Testis (tissue), 3 donors: ENCODE data around the gene ZC3HAV1. TPM values are rescaled to one million over a fixed set of nuclear protein-coding genes. Genes with fewer than 3 reads are reported as not detected.
"Not testable (repeated sequence)": the region's sequence is repeated elsewhere in the genome, so short reads cannot be mapped to it uniquely, and the experiment has no call there.

ENCODE experiments used
- DNase-seq: peaks from one replicate; pipeline ENCODE4 v3.0.0-alpha.2; 2019
- H3K27ac ChIP-seq, 2 donors: fragments of 200-600 bp; sonication (generic); one replicate each; pipeline ENCODE4 v1.5.1; 2019
- H3K27me3 ChIP-seq: fragments of 200-600 bp; sonication (generic); one replicate; pipeline ENCODE4 v1.5.1; 2019
- H3K36me3 ChIP-seq: fragments of 200-600 bp; sonication (generic); one replicate; pipeline ENCODE4 v1.5.1; 2017; ENCODE audit warnings: low read depth; ENCODE audit errors: missing control alignments
- H3K4me1 ChIP-seq: fragments of 200-600 bp; sonication (generic); one replicate; pipeline ENCODE4 v1.5.1; 2019
- H3K4me3 ChIP-seq, 2 donors: fragments of 200-600 bp; sonication (generic); one replicate each; pipeline ENCODE4 v1.5.1; 2017 to 2019
- H3K9me3 ChIP-seq: fragments of 200-600 bp; sonication (generic); one replicate; pipeline ENCODE4 v1.5.1; 2017
- CTCF ChIP-seq, 3 experiments: fragments of 450-650 bp in 2 of 3; fragments of 200-600 bp in 1 of 3; sonication (generic) in 1 of 3; IDR thresholded peaks; one replicate each; pipeline ENCODE4 v1.5.1; 2016 to 2019; ENCODE audit warnings: antibody characterized with exemption in 3 of 3, mild to moderate bottlenecking in 2 of 3, moderate library complexity in 1 of 3
- POLR2A ChIP-seq: fragments of 450-650 bp; IDR thresholded peaks from one replicate; pipeline ENCODE4 v1.6.1; 2017; ENCODE audit warnings: antibody characterized with exemption, mild to moderate bottlenecking, moderate library complexity
- WGBS, 2 donors: methylation state at CpG; one replicate each; pipeline ENCODE4 v1.1.5; 2018; 5-methylcytosine and 5-hydroxymethylcytosine counted together
- intact Hi-C: fragments of 100-400 bp; cut with DNase I; formaldehyde crosslinking; loops from one replicate; pipeline ENCODE4 v1.15.1; 2023; ENCODE audit warnings: low total_unique reads
- polyA plus RNA-seq: library from polyadenylated mRNA; stranded (reverse); fragments of 350-450 nt; fragmentation: Illumina TruSeq; extraction: RNeasy Lipid Tissue Mini Kit (QIAGEN cat#74804); gene quantifications from one replicate; pipeline ENCODE4 v1.2.3, GENCODE V29; 2014; ENCODE audit warnings: low read depth, low replicate concordance; ENCODE audit not compliant: insufficient read depth
- total RNA-seq, 2 donors: library from RNA; depleted of rRNA; stranded (reverse); fragments of >200 nt; gene quantifications; one replicate each; pipeline ENCODE4 v1.2.3, GENCODE V29; 2016

ZC3HAV1 gene
- total and polyA plus RNA-seq, 3 donors from 2014 or later, result 13.1 to 38.7 (median 32.8) TPM

DNA sequence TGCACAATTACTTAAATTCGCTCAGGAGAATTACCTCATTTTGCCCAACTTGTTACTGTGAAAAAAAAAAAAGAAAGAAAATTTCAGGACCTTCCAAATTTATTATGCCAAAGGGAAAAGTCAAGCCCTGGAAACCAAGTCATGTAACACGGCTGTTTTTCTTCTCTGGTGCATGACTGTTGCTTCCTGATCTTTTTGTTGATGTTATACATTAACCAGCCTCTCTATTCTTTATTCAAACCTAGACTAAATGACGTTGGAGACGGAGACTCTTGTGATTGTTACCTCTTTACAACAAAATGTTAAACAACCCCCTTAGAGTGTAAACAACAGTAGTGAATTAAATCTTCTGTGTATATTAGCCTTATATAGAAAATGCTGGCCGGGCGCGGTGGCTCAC lies 16.1 kb upstream of the ZC3HAV1 start:
- TF ChIP-seq CTCF (IDR thresholded peaks at IDR 0.05) (no peak), POLR2A (no peak)
- no peaks in the 10 kb centered on the region for H3K4me1 ChIP-seq
- no peak overlapping the region for H3K4me3 ChIP-seq
- intact Hi-C loops, result no loop called here
- no peaks in the 10 kb centered on the region for H3K27me3 ChIP-seq
- H3K36me3 ChIP-seq, result no peaks in the 10 kb centered on the region
- WGBS, 2 donors, result 87 to 89% methylated on average over 7 of the region's 7 CpGs
- DNase-seq, result no peak
- H3K27ac ChIP-seq, result no peak overlapping the region
- no peaks in the 10 kb centered on the region for H3K9me3 ChIP-seq

- H3K4me1 ChIP-seq, H3K27me3 ChIP-seq, DNase-seq, H3K36me3 ChIP-seq, H3K4me3 ChIP-seq, H3K27ac ChIP-seq, intact Hi-C loops, H3K9me3 ChIP-seq: not testable (repeated sequence)
- WGBS, 2 donors, result 87 to 90% methylated on average over 3 of the region's 3 CpGs
These were observed 15.5 kb upstream of the ZC3HAV1 start for GRCh38 chr7:139124995-139125394.

DNA sequence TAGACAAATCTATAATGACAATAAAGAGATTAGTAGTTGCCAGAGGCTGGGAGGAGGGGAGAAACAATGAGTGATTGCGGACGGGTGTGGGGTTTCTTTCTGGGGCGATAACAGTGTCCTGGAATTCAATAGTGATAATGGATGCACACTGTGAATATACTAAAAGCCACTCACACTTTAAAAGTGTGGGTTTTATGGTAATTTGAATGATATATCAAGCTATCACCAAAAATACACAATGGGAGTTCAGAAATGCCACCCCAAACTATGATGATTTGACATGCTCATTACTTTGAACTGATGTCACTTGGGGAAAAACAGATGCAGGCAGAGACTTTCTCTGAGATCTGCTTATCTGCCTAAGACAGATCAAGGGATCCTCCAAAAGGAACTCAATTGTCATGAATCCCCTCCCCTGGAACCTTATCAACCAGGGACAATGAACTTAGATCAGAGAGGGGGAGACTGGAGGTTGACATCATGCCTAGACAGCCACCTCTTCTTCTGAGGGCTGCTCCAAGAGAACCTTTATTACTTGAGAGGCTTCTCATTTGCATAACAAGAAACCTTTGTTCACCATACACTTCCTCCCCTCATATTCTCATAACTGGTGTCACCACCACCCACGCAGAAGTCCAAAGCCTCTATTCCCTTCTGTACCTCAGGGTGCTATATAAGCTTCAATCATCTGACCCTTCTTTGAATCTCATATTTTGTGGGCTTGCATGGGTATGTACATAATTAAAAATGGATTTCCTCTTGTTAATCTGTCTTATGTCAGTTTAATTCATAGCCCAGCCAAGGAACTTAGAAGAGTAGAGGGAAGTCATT lies 14.8 kb upstream of the ZC3HAV1 start:
- WGBS, 2 donors, result 76 to 80% methylated on average over 4 of the region's 4 CpGs

GRCh38 chr7:139119486-139119849 lies 9.9 kb upstream of the ZC3HAV1 start:
- DNase-seq, result no peak
- WGBS, 2 donors, result 90 to 93% methylated on average over 4 of the region's 4 CpGs
- Histone ChIP-seq H3K4me3 (no peak overlapping the region), H3K27ac (no peak overlapping the region), H3K36me3 (no peaks in the 10 kb centered on the region), H3K27me3 (no peaks in the 10 kb centered on the region), H3K4me1 (no peaks in the 10 kb centered on the region), H3K9me3 (no peaks in the 10 kb centered on the region)
- intact Hi-C loops, result no loop called here
- TF ChIP-seq POLR2A, result no peak
- no peak for TF ChIP-seq CTCF (IDR thresholded peaks at IDR 0.05)

More for the DNA sequence above, 14.8 kb upstream of the ZC3HAV1 start:
- Histone ChIP-seq H3K36me3 (no peaks in the 10 kb centered on the region), H3K4me3 (no peak overlapping the region), H3K27ac (no peak overlapping the region), H3K9me3 (no peaks in the 10 kb centered on the region), H3K27me3 (no peaks in the 10 kb centered on the region), H3K4me1 (no peaks in the 10 kb centered on the region)
- DNase-seq, result no peak
- no peak for TF ChIP-seq POLR2A
- TF ChIP-seq CTCF (IDR thresholded peaks at IDR 0.05), result no peak
- intact Hi-C loops, result no loop called here

- TF ChIP-seq POLR2A (no peak), CTCF (IDR thresholded peaks at IDR 0.05) (no peak)
- DNase-seq, result no peak
- Histone ChIP-seq H3K36me3 (no peaks in the 10 kb centered on the region), H3K4me3 (no peak overlapping the region), H3K4me1 (no peaks in the 10 kb centered on the region), H3K27ac (no peak overlapping the region), H3K9me3 (no peaks in the 10 kb centered on the region), H3K27me3 (no peaks in the 10 kb centered on the region)
- 83% methylated on average over 7 of the region's 7 CpGs for WGBS, 2 donors
- intact Hi-C loops, result no loop called here
These were observed 9.4 kb upstream of the ZC3HAV1 start for GRCh38 chr7:139118805-139119485.
